Heart left ventricle (tissue), 16 donors: ENCODE measurements around the gene DCN. TPM values are rescaled to one million over a fixed set of nuclear protein-coding genes. Genes with fewer than 3 reads are reported as not detected.

Experiments
- ATAC-seq, 4 donors: fragments of 200-7000 bp; cut with Tn5 transposase; one replicate each; pipeline ENCODE4 v1.9.1; 2020 to 2022; ENCODE audit warnings: moderate library complexity in 4 of 4, mild to moderate bottlenecking in 3 of 4, moderate number of reproducible peaks in 1 of 4
- DNase-seq, 5 donors: peaks; one replicate each; pipeline ENCODE4 v3.0.0-alpha.2; 2020
- H3K27ac ChIP-seq, 12 donors: fragments of 200-600 bp; sonication (generic) in 4 of 12; one replicate each; pipeline versions ENCODE4 v1.5.0 to v1.8.0; 2016 to 2022; ENCODE audit warnings: mild to moderate bottlenecking in 2 of 12
- H3K27me3 ChIP-seq, 9 donors: fragments of 200-600 bp; sonication (generic) in 2 of 9; one replicate each; pipeline versions ENCODE4 v1.5.1 to v1.8.0; 2016 to 2022; ENCODE audit warnings: mild to moderate bottlenecking in 3 of 9
- H3K36me3 ChIP-seq, 9 donors: fragments of 200-600 bp; sonication (generic) in 2 of 9; one replicate each; pipeline versions ENCODE4 v1.5.0 to v1.8.0; 2018 to 2022; ENCODE audit warnings: mild to moderate bottlenecking in 2 of 9
- H3K4me1 ChIP-seq, 12 donors: fragments of 200-600 bp; sonication (generic) in 4 of 12; one replicate each; pipeline versions ENCODE4 v1.5.0 to v1.8.0; 2016 to 2022; ENCODE audit warnings: mild to moderate bottlenecking in 3 of 12
- H3K4me3 ChIP-seq, 12 donors: fragments of 200-600 bp; sonication (generic) in 4 of 12; one replicate each; pipeline versions ENCODE4 v1.5.0 to v1.8.0; 2017 to 2022; ENCODE audit warnings: mild to moderate bottlenecking in 9 of 12, moderate library complexity in 4 of 12
- H3K9me3 ChIP-seq, 12 donors: fragments of 200-600 bp; sonication (generic) in 4 of 12; one replicate each; pipeline versions ENCODE4 v1.5.0 to v1.8.0; 2016 to 2022; ENCODE audit warnings: mild to moderate bottlenecking in 1 of 12
- POLR2A ChIP-seq, 2 donors: fragments of 450-650 bp; IDR thresholded peaks; one replicate each; pipeline ENCODE4 v1.6.1; 2017; ENCODE audit warnings: antibody characterized with exemption in 2 of 2, mild to moderate bottlenecking in 2 of 2, moderate library complexity in 2 of 2
- WGBS, 4 donors: extraction: QIAGEN DNeasy Blood & Tissue Kit in 2 of 4; methylation state at CpG; one replicate each; pipeline versions ENCODE4 v1.1.5 to v1.1.7; 2013 to 2018; 5-methylcytosine and 5-hydroxymethylcytosine counted together
- intact Hi-C, 10 donors: fragments of 100-400 bp; cut with DNase I; formaldehyde crosslinking; loops; one replicate each; pipeline versions ENCODE4 v1.11.1 to v1.14.2; 2022
- polyA plus RNA-seq, 2 donors: library from polyadenylated mRNA; stranded (reverse); fragments of 200-250 nt; gene quantifications; one replicate each; pipeline ENCODE4 v1.2.3, GENCODE V29; 2013
- total RNA-seq, 9 donors: library from RNA; depleted of rRNA in 2 of 9; stranded (reverse); fragments of >200 nt in 2 of 9; fragmentation: NEBNext Ultra II Directional in 3 of 9; extraction: Animal tissue kit (Norgen Biotek cat#: 25700) in 3 of 9; gene quantifications; one replicate each; pipeline versions ENCODE4 v1.1.0 to v1.2.4, GENCODE V29; 2016 to 2023
- TF ChIP-seq, protein P1 (sequence below), 12 donors: fragments of 200-600 bp; sonication (generic) in 4 of 12; IDR thresholded peaks; one replicate each; pipeline versions ENCODE4 v1.5.0 to v1.8.0; 2018 to 2022; ENCODE audit warnings: antibody characterized with exemption in 12 of 12, mild to moderate bottlenecking in 5 of 12
- donor health status: ischemic (EF 13 %, LVEDD 7.1; RV severe dilation, severe dysfunction).
- donor health status: healthy with polysubstance abuse.
- donor health status: DM: no; HTN: yes; CAD: no.
- donor health status: DM: no; HTN: no; CAD: no.
- donor health status: ischemic (EF 25% LVEDD 6.9; RV normal size, moderate dysfunction).
- donor health status: ischemic (EF 25% LVEDD 5.7; RV mildly dilated, moderate dysfunction).
- donor health status: healthy.
- donor health status: DM: yes; HTN: yes; CAD: no.
- donor health status: ischemic (EF 35%, LVEDD 5.7; RV mildly dilated, moderate dysfunction).
- donor health status: nonischemic (EF 11% LVEDD 7.7; RV severe dilation, severe dysfunction).
- donor health status: DM: yes; HTN: yes; CAD: no.
- donor health status: PGD.
- donor health status: ischemic (EF 29% LVEDD 5.4; RV normal size, mild dysfunction).
- donor health status: nonischemic (EF 23%, LVEDD 6.1; RV moderate dilation, normal function).

The DCN gene
- total and polyA plus RNA-seq, 11 donors: 238 to 1,187 (median 536) TPM

DNA sequence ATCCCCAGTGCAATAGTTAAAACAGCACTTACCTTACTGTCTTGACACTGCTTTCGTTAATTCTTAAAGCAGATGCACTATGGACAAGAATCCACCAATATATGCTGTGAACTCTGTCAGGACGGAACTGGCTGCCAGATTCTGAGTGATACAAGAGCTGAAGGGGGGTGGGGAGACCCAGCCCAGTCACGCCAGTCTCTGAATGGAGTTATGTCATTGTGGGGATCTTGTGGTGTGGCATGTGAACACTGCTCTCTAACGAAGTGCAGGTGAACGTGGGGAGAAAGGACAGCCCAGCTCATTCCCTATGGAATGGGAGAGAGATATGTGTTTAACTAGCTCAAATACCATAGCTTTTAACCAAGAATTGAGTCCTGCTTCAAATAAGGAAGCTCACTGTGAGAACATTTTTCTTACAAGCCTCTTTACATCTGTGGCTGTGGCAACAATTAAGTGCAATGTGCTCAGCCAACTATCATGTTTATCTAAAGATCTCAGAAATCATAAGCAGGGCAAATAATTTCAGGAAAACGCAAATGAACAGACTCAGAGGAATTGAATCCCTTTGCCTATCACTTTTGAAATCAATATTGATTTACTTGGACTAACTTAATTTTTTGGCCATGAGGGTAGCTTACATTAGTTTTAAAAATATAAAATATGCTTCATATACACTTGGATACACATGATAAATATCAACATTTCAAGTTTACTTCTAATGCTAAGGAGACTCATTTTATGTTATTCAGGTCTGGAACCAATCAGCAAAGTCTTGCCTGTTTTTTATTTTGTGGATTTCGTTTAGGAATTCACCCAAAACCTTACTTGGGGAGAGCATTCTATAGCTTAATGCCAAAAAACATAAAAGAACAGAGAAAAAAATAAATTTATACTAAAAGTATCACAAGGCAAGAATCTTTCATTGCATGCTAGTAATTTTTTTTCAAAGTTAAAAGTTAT is 71.0 kb downstream of the DCN start, which contains the start of gene LUM:
TSS of gene LUM (minus strand) at position 129 of the 960 bp plus-strand sequence. CDS start 2,515 bp downstream, outside the sequence.
- no peaks in the 10 kb centered on the region for H3K27me3 ChIP-seq
- TF ChIP-seq, protein P1, sequence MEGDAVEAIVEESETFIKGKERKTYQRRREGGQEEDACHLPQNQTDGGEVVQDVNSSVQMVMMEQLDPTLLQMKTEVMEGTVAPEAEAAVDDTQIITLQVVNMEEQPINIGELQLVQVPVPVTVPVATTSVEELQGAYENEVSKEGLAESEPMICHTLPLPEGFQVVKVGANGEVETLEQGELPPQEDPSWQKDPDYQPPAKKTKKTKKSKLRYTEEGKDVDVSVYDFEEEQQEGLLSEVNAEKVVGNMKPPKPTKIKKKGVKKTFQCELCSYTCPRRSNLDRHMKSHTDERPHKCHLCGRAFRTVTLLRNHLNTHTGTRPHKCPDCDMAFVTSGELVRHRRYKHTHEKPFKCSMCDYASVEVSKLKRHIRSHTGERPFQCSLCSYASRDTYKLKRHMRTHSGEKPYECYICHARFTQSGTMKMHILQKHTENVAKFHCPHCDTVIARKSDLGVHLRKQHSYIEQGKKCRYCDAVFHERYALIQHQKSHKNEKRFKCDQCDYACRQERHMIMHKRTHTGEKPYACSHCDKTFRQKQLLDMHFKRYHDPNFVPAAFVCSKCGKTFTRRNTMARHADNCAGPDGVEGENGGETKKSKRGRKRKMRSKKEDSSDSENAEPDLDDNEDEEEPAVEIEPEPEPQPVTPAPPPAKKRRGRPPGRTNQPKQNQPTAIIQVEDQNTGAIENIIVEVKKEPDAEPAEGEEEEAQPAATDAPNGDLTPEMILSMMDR (IDR thresholded peaks at IDR 0.05): no peak
- TF ChIP-seq POLR2A (IDR thresholded peaks at IDR 0.05): no peak
- intact Hi-C loops: loop anchor here in 1 of 10 donors (10.0 kb wide), 1 partner anchor 137 kb away; no protein-coding TSS in a partner anchor
- 27 to 35% (median 32%) methylated on average over 7 of the region's 7 CpGs for WGBS, 4 donors
- ATAC-seq (peak in 3 of 4 donors; percentile 71 to 79 (median 77)), DNase-seq (peak in 4 of 5 donors; percentile 29 to 47 (median 35))
- peak within 1 kb of the TSS in 9 of 12 donors; percentile 23 to 77 (median 45) for H3K27ac ChIP-seq
- H3K4me1 ChIP-seq: peaks cover 0 to 2% (median 0%) of the 10 kb centered on the region in 12 donors
- no peaks in the 10 kb centered on the region for H3K9me3 ChIP-seq
- H3K4me3 ChIP-seq: peak within 1 kb of the TSS in 10 of 12 donors; percentile 0 to 64 (median 43)
- peaks cover 0 to 2% (median 0%) of the 10 kb centered on the region in 9 donors for H3K36me3 ChIP-seq

DNA sequence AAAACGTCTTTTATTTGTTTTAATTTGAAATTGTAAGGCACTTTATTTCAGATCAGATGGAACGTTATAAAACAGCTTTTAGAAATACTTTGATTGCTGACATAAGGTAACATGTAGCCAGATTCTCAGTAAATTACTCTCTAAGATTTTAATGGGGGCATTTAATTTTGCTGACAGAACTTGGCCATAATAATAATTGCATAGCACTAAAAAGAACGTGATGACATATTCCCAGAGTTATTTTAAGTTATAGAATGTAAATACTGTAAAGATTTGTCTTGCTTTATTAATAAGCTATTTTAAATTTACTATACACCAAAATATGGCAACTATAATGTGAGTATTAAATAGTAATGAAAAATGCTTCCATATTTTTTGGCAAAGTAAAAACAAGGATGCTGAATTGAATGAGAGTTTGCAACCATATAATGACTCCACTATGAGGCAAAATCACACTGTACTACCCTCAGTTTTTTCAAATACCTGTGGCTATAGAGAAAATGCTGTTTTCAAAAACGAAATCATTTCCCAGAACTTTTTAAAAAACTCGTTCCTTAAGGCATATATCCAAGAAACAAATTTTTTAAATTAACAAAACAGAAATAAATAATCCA is 72.2 kb downstream of the DCN start:
- H3K27me3 ChIP-seq: no peaks in the 10 kb centered on the region
- peak overlapping the region in 10 of 12 donors; percentile 0 to 64 (median 43) for H3K4me3 ChIP-seq
- ATAC-seq: no peak
- 63 to 71% (median 66%) methylated on average over 5 of the region's 5 CpGs for WGBS, 4 donors
- intact Hi-C loops: loop anchor here in 1 of 10 donors (10.0 kb wide), 1 partner anchor 136 kb away; no protein-coding TSS in a partner anchor
- TF ChIP-seq, protein P1 (IDR thresholded peaks at IDR 0.05): no peak
- TF ChIP-seq POLR2A (IDR thresholded peaks at IDR 0.05): no peak
- peak overlapping the region in 9 of 12 donors; percentile 10 to 77 (median 45) for H3K27ac ChIP-seq
- peaks cover 0 to 10% (median 0%) of the 10 kb centered on the region in 9 donors for H3K36me3 ChIP-seq
- peaks cover 0 to 2% (median 0%) of the 10 kb centered on the region in 12 donors for H3K4me1 ChIP-seq
- no peaks in the 10 kb centered on the region for H3K9me3 ChIP-seq
- DNase-seq: no peak

DNA sequence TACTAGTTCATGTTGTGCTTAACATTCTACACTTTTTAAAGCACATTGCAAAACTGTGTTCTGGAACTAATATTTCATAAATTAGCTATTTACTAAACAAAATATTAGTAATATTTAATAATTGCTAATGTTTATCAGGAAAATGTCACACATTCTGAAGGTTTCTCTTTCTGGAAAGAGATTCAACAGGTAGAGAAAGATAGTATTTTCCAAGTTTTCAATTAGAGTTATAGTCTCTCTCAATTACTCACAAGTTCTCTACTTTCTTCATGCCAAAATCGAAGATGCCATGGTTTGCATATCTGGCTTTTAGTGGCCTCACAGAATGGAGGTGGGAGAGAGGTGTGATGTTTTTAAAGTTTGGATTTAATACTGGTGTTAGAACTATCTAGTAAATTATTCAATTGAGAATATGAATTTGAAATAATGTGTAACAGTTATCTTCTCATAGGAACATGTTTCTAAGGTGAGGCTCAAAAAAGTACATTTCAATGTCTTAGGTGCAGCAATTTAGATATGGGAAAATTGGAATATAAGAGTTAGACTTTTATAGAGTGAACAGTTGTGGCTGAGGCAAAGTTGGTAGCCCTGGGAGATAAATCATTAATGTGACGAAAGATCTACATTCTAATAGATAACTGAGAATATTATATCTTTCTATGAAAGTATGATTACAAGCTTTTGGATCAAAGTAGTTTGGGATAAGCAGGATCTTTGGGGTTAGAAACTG is 72.9 kb downstream of the DCN start:
- peak overlapping the region in 9 of 12 donors; percentile 6 to 77 (median 45) for H3K27ac ChIP-seq
- no peak for TF ChIP-seq POLR2A (IDR thresholded peaks at IDR 0.05)
- TF ChIP-seq, protein P1 (IDR thresholded peaks at IDR 0.05): no peak
- no peaks in the 10 kb centered on the region for H3K27me3 ChIP-seq
- H3K36me3 ChIP-seq: peaks cover 0 to 17% (median 0%) of the 10 kb centered on the region in 9 donors
- WGBS, 4 donors: 79 to 87% (median 84%) methylated on average over 2 of the region's 2 CpGs
- H3K4me1 ChIP-seq: peaks cover 0 to 2% (median 0%) of the 10 kb centered on the region in 12 donors
- intact Hi-C loops: loop anchor here in 8 of 10 donors (2.0 to 10.0 kb wide), 6 partner anchors 125 to 135 kb away; no protein-coding TSS in a partner anchor
- no peak for ATAC-seq
- no peaks in the 10 kb centered on the region for H3K9me3 ChIP-seq
- peak overlapping the region in 10 of 12 donors; percentile 0 to 64 (median 43) for H3K4me3 ChIP-seq
- no peak for DNase-seq
